Inflammatory macrophage treated with lipopolysaccharide for 4 hours (primary cell): Measurements from ENCODE around the gene MYO18A.

Source experiments
- DNase-seq: peaks from one replicate; pipeline ENCODE4 v3.0.0-alpha.2; 2020

The MYO18A gene

DNA sequence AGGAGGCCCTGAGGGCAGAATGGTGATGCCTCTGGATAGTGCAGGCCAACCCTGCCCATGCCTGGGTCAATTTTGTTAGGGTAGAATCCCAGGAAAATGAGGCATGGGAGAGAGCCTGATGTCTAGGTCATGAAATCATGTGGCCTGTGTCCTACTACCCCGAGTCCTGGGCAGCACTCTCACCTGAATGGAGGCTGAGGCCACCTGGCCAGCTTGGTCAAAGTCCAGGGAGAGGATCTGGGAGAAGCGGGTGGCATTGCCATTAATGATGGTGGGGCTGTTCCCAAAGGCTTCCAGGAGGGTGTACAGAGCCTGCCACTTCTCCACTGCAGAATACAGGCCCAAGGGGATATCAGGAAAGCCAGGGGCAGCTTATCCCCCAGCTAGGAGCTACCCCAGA is 59.8 kb downstream of the MYO18A start:
- no peak for DNase-seq

DNA sequence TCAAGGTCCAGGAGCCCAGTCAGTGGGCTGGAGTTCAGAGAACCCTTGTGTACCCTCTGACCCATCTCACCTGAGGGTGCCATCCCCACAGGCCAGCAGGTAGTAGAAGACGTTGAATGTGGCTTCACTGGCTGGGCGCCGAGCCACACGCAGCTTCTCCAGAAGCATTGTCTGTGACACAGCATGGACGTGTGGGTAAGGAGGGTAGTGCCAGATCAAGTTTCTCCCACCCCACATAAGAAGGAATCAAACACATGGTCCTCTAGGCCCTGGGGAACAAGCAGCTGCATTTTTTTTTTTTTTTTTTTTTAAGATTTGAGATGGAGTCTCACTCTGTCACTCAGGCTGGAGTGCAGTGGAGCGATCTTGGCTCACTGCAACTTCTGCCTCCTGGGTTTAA is 60.9 kb downstream of the MYO18A start:
- DNase-seq: no peak

DNA sequence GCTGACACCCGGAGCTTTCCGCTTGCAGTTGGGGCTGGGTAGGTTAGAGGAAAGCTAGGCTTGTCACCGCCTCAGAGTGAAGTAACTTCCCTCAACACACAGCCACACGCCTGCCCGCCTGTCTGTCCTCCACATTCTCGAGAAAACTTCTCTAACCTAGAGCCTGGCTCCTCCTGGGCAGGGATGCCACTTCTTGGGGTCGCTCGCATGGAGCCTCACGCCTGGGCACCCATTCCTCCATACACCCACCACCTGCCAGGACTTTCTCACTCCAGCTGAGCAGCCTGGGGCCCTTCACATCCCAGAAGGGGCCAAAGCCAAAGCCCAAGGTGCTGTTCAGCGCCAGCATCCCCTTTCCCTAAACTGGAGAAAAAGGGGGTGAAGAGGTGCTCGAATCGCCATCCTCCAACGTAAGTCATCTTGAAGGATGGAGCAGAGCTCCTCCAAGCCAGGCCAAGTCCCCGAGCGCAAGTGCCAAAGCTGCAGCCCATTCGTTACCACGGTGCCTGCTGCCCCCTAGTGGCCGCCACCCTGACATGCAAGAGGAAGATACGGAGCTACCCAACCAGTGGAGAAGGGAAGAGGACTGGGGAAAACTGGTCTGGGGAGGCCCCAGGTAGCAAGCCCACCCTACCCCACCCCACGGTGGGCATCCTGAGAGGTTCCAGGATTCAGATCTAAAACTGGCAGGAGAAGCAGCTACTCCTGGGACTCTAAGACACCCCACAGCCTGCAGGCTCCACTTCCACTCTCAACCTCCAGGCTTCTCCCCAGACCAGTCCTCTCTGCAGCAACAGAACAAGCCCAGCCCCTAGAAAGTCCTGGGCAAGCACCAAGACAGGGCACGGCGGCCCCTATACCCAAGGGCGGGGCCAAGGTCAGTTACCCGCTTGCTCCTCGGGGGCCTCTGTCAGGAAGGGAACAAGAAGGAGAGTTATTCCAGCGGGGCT is 63.1 kb downstream of the MYO18A start:
- peak; percentile 67 for DNase-seq

DNA sequence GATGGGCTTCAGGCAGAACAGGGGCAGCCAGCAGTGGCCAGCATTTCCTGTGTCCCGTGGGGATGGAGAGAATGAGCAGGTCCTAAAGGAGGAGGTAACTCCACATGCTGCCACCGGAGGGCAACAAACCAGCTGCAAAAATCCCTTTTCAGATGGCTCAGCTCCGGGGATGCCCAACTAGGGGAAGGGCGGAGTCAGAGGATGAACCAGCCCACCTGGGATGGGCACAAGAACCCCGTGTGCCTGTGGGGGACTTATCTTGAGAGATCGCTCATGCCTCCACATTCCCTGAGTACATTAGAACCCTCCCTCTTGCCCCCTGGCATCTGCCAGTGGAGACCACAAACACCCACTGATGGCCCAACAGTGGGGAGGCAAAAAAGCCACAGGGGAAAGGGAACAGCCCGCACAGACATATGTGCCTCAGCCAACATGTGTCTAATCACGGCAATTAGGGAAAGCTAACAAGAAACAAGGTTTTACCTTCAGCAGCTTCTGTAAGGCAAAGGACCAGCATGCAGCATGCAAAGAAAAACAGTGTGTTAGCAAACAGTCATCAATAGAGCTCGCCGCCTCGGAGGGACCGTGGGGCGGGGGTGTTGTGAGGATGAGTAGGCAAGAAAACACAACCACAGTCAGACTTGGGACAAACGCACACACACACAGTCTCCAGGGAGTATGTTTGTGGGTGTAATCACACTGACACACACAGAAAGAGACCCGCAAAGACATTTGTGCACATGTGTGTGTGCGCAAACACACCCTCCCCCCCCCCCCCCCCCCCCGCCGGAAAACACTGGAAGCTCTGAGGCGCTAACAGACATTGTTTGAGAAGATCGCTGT is 64.0 kb downstream of the MYO18A start:
- peak; percentile 63 for DNase-seq

DNA sequence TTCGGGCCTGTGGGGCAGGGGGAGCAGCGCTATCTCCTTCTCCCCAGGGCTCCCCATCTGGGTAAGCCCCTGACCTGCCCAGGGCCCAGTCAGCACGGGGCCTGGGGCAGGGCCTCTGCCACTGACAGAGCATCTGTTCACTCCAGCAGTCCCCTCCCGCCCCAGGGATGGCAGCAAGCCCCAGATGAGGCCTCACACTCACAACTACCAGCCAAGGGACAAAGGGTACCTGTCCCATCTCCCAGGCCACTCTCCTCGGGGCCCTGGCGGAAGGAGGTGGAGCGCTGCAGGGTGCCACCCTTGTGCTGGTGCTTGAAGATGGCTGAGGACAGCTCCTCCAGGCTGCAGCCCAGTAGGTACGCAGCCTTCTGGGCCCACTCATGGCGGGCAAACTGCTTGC is 64.8 kb downstream of the MYO18A start:
- no peak for DNase-seq

DNA sequence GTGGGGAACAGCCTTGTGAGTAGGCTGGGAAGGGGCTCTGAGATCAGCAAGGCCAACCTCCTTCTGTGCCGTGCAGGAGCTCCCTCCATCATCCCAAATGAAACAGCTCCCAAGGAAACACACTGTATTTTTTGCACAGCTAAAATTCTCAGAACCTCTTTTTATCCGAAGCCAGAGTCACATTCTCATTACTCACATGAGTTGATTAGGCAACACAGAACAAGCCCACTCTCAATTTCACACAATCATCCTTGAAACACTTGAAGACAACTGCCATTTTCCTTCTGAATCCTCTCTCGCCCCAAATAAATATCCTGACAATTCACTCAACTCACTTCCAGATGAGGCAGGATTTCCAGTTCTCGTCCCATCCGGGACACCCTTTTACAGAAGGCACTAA is 66.1 kb downstream of the MYO18A start:
- DNase-seq: peak; percentile 75

DNA sequence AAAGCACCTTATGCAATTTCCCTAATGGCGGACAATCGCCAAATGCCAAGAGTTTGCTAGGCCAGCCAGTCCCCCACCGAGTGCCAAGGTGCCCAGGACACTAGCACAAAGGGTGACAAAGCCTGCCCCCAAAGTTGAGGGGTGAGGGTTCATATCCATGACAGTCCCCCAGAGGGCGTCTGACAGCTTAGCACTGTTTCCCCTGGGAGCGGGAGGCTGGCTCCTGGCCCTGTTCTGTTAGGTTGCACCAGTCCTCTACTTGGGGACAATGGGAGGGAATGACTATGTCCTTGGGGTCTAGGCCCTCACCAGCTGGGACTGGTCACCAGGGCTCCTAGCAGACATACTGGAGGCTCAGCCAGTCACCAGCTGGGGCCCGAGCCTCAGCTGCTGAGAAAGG is 66.9 kb downstream of the MYO18A start:
- no peak for DNase-seq

DNA sequence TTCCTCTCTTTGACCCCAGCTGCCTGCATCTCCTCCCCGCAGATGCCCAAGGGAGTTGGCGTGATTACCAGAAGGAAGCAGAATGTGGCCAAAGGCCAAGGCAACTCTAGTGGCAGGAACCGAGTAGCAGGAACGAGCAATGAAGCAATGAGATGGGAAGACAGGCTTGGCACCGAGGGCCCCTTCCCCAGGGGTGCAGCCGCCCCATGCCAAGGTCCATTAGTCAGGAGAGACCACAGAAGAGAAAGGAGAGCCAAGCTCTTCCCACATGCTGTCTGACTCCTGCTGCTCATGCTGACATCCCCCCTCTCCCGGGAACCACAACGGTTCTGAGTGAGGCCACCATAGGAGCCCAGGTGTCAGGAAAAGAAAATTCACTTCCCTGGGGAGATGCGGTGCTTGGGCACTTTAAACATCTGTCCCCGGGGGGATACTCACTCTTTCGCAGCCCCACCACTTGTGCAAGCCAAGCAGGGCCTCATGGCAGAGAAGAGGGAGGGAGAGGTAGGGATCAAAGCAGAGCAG is 67.4 kb downstream of the MYO18A start:
- DNase-seq: peak; percentile 9

DNA sequence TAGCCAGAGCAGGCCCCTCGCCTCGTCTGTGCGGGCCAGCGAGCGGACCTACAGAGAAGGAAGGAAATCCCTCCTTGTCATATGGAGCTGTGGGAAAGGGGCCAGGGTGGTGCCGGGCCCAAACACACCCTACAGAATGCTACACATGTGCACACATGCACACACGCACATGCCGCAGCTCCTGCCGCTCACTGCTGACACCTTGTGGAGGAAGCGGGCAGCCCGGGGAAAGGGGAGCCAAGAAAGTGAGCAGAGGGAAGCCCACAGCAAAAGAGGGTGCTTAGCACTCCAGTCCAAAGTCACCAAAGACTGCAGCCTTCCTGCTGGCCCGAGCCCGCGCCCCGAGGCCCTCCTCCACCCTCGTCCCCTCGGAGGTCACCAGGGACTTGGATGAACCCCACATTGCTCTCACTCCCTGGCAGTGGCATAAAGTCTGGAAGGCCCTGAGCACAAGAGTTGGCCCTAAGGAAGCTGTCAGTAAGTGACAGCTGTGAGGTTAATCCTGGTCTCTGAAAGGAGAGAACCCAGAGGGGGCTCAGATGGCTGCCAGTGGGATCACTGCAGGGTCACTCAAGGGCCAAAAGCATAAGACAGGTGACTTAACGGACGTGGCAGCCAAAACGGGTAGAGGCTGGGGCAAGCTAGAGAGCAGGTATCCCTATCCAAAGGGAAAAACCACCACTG is 68.2 kb downstream of the MYO18A start:
- DNase-seq: peak; percentile 53

DNA sequence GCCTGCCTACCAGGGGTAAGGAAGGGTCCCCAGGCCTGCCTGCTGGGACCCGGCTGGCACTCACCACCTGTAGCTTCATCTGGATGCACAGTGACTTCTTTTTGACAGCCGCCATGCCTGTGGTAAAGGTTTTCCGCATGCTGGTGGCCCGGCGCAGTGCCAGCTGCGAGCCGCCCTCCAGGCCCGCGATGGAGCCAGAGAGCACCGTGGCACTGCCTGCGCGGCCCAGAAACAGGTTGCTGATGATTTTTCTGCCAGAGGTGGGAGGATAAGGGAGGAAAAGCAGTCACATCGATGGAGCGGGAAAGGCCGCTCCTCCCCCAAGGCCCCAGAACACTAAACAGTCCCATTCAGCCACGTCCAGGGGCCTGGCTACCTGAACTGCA is 69.8 kb downstream of the MYO18A start:
- no peak for DNase-seq

DNA sequence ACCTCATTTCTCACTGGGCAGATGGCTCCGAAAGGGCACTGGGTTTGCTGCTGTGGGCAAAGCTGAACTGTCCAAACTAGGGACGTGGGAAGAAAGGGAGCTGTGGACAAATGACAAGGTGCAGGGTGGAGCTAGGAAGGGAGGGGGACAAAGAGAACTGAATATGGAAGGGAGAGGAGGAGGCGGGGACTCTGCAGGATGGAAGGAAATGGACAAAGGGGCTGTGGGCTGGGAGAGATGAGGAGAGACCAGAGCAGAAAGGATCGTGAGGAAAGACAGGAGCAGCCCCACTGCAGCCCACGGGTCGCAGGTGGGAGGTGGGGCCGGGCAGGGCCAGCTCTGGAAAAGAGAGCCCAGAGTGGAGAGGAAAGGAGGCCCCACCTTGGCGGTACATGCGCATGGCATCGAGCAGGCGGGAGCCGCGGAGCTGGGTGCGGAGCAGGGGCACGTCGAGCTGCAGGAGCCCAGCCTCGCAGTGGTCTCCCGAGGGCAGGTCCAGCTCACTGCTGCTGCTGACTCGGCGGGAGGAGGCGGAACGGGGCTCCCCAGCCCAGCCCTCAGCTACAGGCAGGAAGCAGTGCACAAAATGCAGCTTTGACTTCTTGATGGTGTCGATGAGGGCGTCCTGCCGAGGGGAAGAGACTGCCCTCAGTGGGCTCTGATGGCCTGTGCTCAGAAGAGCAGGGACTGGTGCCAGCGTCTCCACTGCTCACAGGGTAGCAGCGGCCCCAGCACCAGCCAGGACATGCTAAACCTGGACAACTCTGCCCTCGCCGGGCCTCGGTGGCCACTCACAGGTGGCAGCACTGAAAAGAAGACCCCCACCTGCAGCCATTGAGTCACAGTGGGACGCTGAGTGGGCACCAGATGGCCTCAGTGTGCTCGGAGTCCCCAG is 70.5 kb downstream of the MYO18A start:
- DNase-seq: no peak

DNA sequence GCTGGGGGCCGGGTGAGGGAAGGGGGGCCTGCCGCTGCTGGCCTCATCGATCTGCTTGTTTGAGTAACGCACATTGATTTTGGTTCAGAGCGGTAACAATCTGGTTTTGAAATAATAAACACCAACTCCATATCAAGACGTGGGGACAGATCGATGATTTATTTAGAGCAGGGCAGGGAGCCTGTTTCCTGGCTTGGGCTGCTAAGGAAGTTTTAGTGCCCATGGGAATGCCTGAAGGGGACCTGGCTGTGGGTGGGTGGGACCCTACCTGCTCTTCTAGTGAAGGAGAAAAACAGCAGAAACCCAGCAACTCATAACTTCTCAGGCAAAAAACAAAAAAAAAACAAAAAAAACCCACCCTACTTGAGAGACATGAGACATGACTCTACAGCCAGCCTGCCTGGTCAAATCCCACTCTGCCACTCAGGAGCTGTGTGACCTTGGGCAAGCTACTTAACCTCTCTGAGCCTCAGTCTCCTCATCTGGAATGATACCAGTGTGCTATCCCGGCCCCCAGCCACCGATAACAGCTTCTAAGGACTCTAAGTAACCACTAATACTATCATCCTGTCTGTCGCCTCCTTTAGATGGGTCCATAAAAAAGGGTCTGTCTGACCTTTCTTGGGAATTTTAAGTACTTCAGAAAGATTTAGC is 71.2 kb downstream of the MYO18A start:
- no peak for DNase-seq

DNA sequence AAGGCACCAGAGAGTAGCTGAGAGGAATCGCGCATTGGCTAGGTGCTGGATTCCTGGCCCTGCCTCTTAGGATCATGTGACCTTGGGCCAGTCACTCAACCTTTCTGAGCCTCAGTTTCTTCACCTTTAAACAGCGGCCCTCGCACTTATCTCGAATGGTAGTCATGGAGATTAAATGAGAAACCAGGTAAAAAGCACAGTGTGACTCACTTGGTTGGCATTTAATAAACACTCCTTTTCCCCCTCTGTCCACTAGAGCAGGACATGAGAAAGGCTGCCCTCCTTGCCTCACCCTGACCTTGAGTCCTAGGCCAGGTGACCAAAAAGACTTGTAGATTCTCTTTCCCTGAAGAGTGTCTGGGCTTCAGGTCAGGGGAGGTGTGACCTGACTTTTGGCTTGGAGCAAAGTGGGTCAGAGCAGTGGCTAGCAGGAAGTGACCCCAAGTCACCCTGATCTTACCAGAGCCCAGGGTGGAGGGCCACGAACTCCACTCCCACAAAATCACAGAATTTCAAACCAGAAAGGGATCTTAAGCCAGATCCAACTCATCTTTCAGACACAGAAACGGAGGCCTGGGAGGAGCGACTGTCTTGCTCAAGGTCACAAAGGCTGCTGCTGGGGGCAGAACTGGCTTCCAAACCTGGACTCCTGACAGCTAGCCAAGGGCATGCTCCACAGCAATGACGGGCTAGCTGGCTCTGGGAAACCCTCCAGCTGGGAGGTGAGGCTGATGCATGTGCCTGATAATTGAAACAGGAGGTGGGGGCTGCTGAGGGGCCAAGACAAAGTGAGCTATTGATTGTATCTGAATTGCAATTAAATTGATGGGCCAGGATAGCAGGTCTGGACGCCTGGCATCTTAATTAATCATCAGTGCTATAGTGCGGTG is 72.0 kb downstream of the MYO18A start:
- DNase-seq: no peak

DNA sequence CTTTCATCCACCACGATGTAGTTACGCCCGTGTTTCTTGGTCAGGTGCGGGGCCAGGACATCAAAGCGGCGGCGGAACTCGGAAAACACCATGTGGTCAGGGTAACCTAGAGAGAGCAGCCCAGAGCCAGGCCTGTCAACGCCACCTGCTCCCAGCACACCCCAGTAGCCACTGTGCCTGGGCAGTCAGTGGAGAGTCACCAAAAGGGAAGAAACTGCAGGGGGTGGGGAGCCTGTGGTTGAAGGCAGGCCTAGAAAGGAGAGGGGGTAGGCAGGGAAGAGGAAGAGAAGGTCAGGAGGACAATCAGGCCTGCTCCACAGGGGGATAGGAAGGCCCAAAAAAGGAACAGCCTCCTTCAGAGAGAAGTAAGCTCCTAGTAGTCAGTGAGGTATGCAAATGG is 73.1 kb downstream of the MYO18A start:
- no peak for DNase-seq

DNA sequence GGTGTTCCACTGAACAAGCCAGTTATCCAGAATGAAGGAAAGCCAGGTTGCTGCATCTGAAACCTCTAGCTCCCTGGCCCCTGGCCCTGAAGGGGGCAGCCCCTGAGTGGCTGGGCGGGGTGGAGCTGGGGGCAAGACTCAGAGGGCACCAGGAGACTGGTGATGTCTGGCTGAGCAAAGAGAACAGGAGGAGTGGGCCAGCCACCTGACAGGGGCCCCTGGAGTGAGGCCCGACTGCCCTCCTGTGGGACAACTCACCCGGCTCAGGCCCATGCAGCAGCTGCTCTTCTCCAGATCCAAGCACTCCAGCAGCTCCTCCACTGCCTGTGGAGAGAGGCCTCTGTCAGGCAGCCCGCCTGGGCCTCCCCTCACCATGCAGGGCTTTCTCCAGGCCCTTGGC is 76.9 kb downstream of the MYO18A start:
- no peak for DNase-seq

DNA sequence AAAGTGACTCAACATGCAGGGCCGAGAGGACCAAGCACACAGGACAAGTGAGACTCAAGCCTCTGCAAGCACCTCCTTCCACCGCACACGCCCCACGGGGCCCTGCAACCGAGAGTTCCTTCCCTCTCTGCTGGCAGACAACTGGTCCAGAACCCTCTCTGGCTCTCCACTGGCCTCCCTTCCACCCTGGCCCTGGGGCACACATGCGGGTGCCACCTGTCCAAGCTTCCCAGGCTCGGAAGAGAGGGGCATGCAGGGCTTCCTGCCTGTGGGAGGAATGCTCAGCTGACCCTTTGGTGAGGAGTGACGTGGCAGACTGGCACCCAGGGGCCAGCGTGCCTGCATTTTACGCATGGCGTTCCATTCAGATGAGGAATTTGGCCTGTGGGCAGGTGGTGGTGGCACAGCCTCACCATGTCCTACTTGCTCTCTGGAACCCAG is 77.4 kb downstream of the MYO18A start:
- no peak for DNase-seq

DNA sequence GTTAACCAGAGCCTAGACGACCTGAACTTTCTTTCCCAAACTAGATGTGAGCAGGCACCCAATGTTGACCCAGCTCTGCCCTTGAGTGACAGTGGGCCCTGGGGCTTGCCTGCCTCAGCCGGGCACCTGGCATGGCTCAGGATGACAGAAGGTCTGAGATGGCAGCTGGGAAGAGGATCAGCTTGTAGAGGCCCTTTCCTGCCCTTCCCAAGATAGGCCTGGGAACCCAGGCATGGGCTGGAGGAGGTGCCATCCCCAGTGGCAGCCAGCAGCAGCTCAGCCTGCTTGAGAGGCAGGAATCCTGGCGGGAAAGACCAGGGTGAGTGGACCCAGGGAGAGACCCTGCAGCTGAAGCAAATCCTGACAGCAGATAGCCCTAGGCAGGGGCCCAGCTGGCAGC is 78.2 kb downstream of the MYO18A start:
- no peak for DNase-seq

DNA sequence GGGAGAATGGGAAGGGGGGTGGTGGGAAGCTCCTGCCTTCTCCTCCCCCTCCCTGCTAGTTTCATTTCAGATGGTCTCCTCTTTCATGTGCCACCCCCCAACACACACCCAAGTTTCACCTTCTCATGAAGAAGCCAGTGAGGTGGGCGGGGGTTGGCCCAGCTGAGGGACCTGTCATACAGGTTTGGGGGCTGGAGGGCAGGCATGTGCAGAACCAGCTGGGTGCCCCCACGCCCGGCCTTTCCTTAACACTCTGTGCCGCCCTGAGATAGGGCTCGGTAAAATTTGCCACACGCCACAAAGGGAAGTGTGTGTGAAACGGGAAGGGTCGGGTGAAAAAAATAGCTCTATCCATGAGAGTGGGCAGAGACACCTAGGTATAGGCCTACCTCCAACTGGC is 79.9 kb downstream of the MYO18A start:
- no peak for DNase-seq

DNA sequence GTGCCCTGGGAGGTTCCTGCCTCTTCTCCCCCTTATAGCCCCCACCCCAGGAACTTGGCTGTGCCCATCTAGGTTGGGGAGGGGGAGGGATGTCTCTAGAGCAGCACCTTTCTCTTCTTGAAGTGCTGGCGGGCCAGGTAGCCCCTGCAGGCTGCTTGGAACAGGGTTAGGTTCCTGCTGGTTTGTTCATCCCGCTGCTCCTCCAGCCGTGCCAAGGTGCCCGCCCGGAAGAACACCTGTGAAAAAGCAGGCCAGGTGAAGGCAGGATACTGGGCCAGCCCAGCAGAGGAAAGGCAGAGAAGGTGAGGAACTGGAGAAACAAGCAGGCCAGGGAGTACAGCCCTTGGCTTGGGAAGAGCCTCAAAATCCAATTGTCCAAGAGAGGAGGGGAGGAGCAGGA is 80.7 kb downstream of the MYO18A start:
- no peak for DNase-seq

DNA sequence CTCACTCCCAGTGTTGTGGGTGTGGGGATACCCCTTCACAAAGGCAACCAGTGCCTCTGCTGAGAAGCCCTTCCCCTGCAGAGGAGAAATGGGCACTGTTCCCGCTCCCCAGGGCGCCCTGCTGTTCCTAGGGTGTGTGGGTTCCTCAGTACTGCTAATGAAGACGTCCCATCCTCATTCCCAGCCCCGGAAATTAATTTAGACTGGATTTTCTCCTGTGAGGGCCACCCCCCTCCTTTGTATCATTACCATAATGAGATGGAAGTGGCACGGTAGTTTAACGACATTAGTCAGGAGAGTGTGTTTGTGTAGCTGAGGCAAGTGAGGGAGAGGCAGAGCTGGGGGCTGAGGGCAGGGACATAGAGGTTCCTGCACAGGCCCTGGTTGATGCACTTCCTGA is 84.1 kb downstream of the MYO18A start:
- no peak for DNase-seq
